ENCODE data around the gene SH3BGRL2.

- TF ChIP-seq CHD1 (IDR thresholded peaks at IDR 0.05; ENCODE audit: low read depth, low read length), result no peak
- no peak for TF ChIP-seq POLR2A (IDR thresholded peaks at IDR 0.05; ENCODE audit: low read depth, low read length)
- no peak for TF ChIP-seq CTCF (conservative IDR thresholded peaks at IDR 0.05; ENCODE audit: low read depth, low read length)
- TF ChIP-seq CEBPB (IDR thresholded peaks at IDR 0.05; ENCODE audit: low read depth, low read length), result no peak
- no peak for TF ChIP-seq MXI1 (IDR thresholded peaks at IDR 0.05; ENCODE audit: borderline replicate concordance, low read depth, low read length)
- TF ChIP-seq RAD21 (IDR thresholded peaks at IDR 0.05; ENCODE audit: low read length), result no peak
- no peak for TF ChIP-seq SMC3 (IDR thresholded peaks at IDR 0.05; ENCODE audit: low read depth, low read length)
- TF ChIP-seq RCOR1 (IDR thresholded peaks at IDR 0.05; ENCODE audit: insufficient replicate concordance, low read length), result no peak
- TF ChIP-seq RFX5 (IDR thresholded peaks at IDR 0.05; ENCODE audit: low read depth, low read length), result no peak
Measured at GRCh38 chr6:79627422-79627821, 3.7 kb upstream of the SH3BGRL2 start.

Data from IMR-90 (cell line).